ENCODE measurements around the gene SRD5A2.
"Not testable (repeated sequence)": the region's sequence is repeated elsewhere in the genome, so short reads cannot be mapped to it uniquely, and the experiment has no call there.

Gene SRD5A2

DNA sequence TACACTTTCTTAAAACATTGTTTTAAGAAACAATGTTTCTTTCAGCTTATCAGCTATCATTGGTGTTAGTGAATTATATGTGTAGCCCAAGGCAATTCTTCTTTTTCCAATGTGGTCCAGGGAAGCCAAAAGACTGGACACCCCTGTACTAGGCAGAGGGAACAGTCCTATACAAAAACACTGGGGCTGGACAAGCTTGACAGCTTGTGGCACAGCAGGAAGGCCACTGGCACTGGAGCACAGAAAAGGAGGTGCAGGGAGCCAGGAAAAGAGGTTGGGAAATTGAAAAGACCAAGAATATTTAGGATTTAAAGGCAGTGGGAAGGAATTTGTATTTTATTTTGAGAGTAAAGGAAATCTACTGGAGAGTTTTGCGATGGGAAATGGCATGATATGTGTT is 47.7 kb downstream of the SRD5A2 start:
- DNase-seq = peak in 2 of 14 donors; percentile 11 to 88

DNA sequence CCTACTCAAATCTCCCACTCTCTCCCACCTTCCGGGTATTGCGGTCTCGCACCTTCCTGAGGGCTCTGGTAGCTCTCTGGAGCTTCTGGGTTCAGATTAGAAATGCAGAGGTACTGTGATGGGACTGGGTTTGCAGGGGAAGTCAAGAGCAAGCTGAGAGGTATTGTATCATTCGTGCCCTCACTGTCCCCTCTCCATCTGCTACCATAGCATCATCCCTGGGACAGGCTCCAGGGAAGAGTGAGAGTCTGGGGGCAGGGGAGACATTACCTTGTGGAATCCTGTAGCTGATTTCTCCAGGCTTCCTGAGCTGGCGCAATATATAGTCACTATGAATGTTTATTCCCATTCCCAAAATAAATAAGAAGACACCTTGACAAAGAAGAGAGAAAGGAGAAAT is 49.6 kb downstream of the SRD5A2 start:
- peak in 1 of 14 donors; percentile 48 for DNase-seq

GRCh38 chr2:31529256-31529655 is 51.5 kb downstream of the SRD5A2 start:
- DNase-seq = no peak

- no peak for DNase-seq
Observed at GRCh38 chr2:31528823-31529222, 51.9 kb downstream of the SRD5A2 start.

DNA sequence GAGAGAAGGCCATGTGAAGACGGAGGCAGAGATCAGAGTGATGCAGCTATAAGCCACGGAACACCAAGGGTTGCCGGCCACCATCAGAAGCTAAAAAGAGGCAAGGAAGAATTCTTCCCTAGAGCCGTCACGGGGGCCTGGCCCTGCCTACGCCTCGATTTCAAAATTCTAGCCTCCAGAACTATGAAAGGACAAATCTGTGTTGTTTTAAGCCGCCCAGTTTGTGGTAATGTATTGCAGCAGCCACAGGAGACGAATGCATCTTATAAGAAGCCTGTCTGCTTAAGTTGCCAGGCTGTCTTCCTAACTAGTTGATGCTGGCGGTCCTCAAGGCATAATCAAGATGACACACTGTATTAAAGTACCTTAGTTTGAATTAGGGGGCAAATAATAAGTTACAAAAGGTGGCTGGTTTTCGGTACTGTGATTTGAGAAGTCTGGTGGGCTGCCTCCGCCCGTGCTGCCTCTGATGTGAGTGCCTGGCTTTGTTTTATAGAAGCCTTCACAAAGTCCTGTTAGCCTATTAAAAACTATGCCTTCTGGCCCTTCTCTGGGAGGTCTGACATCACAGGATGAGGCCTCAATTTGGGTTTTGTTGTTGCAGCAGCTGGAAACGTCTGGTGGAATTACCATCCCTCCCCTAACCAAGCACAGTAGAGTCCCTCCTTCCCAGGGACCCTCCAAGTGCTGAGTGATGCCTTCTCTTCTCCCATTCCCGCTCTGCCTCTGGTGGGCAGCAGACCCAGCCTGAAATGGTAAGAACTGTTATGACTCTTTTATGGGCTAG is 53.6 kb downstream of the SRD5A2 start:
- no peak for DNase-seq

DNA sequence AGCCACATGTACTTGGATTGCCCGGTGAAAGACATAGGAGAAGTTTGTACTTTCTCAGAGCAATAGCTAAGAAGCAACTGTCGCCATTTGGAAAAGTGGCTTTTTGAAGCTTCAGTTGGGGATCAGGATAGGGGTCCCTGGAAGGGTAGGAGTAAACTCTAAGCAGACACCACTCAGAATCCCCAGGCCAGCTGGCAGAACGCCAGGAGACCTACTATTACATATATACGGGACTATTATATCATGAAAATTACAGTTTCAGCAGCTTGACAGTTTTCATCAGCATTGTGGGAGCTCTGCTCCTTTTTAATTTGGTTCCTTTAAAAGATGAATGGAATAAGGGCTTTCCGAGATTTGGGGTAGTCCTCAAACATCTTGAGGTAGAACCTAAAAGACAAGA is 54.9 kb downstream of the SRD5A2 start:
- DNase-seq = no peak

DNA sequence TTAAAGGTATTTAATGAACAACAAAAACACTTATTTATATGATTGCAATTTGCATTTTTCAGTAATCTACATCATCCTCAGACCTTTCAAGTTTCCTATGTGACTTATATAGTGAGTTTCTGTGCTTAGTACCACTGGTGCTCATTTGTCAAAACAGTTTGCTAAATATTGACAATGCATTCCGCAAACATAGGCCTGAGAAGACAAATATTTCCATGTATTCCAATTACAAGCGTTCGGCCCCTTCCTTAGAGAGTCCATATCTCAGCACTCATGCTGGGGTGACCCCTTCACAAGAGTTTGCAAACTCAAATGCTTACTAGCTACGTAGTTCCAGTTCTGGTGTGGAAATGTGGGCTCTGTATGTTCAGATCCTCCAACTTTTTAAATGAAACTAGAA is 56.1 kb downstream of the SRD5A2 start:
- DNase-seq = no peak

- no peak for DNase-seq
Observed at GRCh38 chr2:31523871-31524492, 56.8 kb downstream of the SRD5A2 start.

DNA sequence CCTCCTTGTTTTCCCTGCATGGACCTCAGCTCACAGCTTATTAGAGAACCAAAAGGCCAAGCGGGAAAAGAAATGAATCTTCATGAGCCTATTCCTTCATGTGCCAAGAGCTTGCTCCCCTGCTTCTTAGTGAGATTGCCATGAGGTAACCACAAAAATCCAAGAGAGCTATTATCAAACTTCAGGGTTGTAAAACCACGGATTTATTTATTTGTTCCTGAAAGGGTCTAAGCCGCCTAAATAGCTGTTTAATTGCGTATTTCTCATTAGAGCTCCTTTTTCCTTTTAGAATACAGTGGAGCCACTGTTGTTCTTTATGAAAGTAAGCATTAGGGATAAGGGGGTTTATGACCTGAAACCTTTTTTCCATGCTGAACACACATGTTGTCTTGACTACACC is 58.0 kb downstream of the SRD5A2 start:
- DNase-seq = no peak

DNA sequence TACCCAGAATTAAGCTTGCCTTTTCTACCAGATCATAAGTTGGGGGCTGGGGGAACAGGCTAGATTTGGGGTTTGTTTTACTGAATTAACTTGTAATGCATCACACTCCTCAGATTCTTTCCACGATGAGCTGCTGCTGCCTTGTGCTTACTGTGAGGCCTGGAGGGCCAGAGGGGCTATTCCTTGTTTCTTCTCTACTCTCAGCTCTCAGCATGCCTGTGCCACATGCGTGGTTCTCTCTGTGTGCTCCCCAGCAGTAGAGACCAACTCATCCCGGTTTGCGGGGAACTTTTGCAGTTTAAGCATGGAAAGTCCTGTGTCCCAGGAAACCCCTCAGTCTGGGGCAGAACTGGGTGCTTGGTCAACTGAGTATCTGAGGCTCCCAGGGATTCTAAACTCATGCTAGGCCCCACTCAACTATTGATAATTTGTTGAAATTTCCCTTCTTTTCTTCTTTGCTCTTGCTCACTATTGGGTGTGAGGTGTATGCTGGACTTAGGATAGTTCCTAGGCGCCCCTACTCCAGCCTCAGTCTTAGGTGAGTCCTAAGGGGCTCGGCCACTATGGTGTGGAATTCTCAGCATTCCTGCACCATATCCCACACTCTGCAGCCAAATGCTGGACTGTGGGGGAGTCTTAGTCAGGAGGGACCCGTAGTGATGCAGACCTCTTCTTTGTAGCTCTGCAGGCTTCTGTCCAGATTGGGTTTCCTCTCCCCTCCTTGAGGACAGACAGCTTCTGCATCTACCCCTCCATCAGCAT is 63.1 kb downstream of the SRD5A2 start:
- no peak for DNase-seq

GRCh38 chr2:31515586-31515985 is 65.2 kb downstream of the SRD5A2 start:
- DNase-seq = no peak

DNA sequence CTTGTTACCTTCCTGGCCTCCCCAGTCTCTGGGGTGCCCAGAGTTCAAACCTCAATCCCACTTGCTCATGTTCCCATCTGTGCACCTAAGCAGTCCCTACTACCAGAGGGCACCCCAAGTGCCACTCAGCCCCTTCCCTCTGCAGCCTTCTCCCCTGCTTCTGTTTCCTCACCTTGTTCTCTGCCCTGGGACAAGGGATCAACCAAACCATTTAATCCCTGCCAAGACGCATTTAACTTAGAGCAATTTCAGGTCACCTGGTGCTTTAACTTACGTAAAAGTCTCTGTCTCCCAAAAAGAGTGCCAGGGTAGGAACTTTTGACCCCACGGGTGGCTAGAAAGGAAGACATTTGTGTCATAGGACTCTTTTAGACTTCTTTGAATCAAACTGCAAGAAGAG is 67.2 kb downstream of the SRD5A2 start:
- DNase-seq = no peak

GRCh38 chr2:31511376-31511775 is 69.4 kb downstream of the SRD5A2 start:
- DNase-seq = no peak

- DNase-seq = no peak
Observed at GRCh38 chr2:31505111-31505510, 75.6 kb downstream of the SRD5A2 start.

DNA sequence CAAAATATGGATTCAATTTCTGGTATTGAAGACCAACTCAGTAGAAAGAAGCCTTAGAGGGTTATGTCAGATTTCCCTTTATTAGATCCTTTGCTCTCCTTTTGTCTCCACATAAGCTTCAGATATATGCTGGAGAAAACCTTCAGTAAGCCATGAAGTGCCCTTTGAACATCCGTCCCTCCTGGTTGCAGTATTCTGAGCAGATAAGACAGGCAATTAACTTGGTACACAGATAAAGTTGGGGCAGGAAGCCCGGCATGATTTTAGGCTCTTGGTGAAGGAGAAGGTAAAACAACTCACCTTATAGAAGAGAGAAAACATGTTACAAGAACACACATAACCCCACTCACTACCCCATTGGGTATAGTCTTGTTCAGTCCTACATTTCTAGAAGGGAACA is 76.4 kb downstream of the SRD5A2 start:
- no peak for DNase-seq

DNA sequence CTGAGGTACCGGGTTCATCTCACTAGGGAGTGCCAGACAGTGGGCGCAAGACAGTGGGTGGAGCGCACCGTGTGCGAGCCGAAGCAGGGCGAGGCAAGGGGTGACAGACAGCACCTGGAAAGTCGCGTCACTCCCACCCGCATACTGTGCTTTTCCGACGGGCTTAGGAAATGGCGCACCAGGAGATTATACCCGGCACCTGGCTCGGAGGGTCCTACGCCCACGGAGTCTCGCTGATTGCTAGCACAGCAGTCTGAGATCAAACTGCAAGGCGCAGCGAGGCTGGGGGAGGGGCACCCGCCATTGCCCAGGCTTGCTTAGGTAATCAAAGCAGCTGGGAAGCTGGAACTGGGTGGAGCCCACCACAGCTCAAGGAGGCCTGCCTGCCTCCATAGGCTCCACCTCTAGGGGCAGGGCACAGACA is 84.3 kb downstream of the SRD5A2 start:
- DNase-seq = not testable (repeated sequence)

GRCh38 chr2:31489339-31489738 is 91.4 kb downstream of the SRD5A2 start:
- not testable (repeated sequence) for DNase-seq

DNA sequence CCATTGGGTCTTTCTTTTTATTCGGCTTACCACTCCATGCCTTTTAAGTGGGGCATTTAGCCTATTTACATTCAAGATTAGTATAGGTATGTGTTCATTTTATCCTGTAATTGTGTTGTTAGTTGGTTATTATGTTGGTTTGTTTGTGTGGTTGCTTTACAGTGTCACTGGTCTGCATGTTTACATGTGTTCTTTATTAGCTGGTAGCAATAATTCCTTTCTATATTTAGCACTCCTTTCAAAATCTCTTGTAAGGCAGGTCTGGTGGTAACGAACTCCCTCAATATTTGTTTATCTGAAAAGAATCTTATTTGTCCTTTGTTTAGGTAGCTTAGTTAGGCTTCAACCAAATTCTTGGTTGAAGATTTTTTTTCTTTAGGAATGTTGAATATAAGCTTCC is 97.5 kb downstream of the SRD5A2 start:
- no peak for DNase-seq

GRCh38 chr2:31476511-31477180 is 104.1 kb downstream of the SRD5A2 start:
- DNase-seq = no peak

GRCh38 chr2:31475692-31476091 is 105.0 kb downstream of the SRD5A2 start:
- no peak for DNase-seq

GRCh38 chr2:31474296-31474695 is 106.4 kb downstream of the SRD5A2 start:
- DNase-seq = no peak
